ENCODE data around the gene CYBA.

CYBA gene

DNA sequence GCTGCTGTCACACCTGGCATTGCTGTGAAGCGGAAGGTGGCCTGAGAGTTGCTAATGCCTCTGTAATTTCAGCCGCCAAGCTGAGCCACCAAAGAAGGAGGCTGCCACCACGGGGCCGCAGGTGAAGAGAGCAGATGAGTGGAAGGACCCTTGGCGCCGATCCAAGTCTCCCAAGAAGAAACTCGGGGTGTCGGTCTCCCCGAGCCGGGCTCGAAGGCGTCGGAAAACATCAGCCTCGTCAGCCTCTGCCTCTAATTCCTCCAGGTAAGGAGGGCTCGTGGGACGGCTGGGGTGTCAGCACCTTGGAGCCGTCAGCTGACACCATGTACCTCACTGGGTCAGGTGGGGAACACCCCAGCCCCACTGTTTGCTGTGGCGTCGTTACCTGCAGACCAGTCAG lies 28.7 kb downstream of the CYBA start:
- H3K36me3 ChIP-seq (ENCODE audit: insufficient read depth, low read length): peaks cover 56% of the 10 kb centered on the region
- no peaks in the 10 kb centered on the region for H3K4me1 ChIP-seq (ENCODE audit: insufficient read depth, low read length)
- no peak overlapping the region for H3K27ac ChIP-seq (ENCODE audit: low read depth, low read length)

DNA sequence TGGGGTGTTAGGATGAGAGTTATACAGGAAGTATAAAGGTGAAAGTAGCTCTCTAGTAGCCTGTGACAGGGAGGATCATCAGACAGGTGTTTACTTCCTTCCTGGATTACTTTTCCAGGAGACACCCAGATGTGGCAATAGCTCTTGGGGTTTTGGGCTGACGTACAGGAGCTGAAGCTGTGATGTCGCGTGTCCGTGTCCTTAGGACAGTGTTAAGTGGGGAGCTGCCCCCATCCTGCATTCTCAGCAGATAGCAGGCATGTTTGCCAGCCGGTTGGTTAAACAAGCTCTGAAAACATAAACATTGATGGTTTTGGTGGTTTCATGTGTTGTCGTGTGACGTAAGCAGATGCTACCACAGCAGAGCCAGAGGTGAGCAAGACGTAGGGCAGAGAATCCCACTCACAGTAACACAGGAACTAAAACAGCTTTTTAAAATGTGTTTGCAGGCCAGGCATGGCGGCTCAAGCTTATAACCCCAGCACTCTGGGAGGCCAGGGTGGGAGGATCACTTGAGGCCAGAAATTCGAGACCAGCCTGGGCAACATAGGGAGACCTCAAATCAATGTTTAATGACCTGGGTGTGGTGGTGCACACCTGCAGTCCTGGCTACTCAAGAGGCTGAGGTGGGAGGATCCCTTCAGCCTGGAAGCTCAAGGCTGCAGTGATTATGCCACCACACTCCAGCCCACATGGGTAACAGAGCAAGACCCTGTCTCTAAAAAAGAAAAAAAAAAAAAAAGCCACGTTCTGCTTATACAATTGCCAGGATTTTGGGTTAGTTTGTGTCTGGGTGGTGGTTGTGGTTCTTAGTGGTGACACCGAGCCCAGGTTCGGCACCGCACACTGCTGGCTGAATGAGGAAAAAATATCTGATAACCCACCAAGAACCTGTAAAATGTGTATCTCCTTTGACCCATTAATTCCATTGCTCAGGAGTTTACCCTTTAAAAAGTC lies 30.7 kb downstream of the CYBA start:
- no peaks in the 10 kb centered on the region for H3K4me1 ChIP-seq (ENCODE audit: insufficient read depth, low read length)
- no peak overlapping the region for H3K4me3 ChIP-seq (ENCODE audit: low read depth in 1 of 2, low read length in 2 of 2)
- H3K27ac ChIP-seq (ENCODE audit: low read depth, low read length): no peak overlapping the region
- no peak overlapping the region for H3K9ac ChIP-seq (ENCODE audit: low read length)
- peaks cover 47% of the 10 kb centered on the region for H3K36me3 ChIP-seq (ENCODE audit: insufficient read depth, low read length)
- no peaks in the 10 kb centered on the region for H3K9me3 ChIP-seq (ENCODE audit: low read length)
- H3K27me3 ChIP-seq (ENCODE audit: control insufficient read depth in 1 of 2, insufficient read depth in 2 of 2, low read length in 2 of 2): no peaks in the 10 kb centered on the region

More for the DNA sequence above, 28.7 kb downstream of the CYBA start:
- no peak overlapping the region for H3K9ac ChIP-seq (ENCODE audit: low read length)
- H3K27me3 ChIP-seq (ENCODE audit: control insufficient read depth in 1 of 2, insufficient read depth in 2 of 2, low read length in 2 of 2): no peaks in the 10 kb centered on the region
- no peak overlapping the region for H3K4me3 ChIP-seq (ENCODE audit: low read depth in 1 of 2, low read length in 2 of 2)
- H3K9me3 ChIP-seq (ENCODE audit: low read length): no peaks in the 10 kb centered on the region

DNA sequence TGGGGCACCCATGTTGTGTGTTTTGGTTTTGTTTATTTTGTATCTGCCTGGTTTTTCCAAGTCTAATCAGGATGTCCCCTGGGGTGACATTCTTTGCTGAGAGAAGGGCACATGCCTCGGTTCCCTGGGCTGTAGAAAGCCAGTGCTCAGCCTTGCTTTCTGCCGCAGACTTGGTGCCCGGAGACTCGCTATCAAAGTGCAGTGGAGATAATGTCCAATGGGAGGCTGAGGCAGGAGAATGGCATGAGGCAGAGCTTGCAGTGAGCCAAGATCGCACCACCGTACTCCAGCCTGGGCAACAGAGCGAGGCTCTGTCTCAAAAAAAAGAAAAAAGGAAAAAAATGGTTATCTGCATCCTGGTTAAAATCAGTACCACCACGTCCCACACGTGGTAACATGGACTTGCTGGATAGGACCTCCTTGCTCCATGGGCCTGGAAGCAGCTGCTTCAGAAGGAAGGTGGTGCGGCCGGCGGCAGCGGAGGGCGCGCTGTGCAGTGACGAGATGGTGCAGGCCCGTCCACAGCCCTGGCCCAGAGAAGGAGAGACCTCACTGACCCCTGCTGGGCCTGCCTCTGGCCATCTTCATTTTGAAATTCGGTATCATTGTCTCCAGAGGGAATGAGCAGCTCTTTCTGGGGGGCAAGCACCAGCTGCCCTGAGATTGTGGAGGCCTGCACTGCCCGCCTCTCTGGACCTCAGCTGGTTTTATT lies 31.7 kb downstream of the CYBA start:
- Histone ChIP-seq H3K36me3 (ENCODE audit: insufficient read depth, low read length) (peaks cover 42% of the 10 kb centered on the region), H3K9ac (ENCODE audit: low read length) (no peak overlapping the region), H3K27me3 (ENCODE audit: control insufficient read depth in 1 of 2, insufficient read depth in 2 of 2, low read length in 2 of 2) (no peaks in the 10 kb centered on the region), H3K4me3 (ENCODE audit: low read depth in 1 of 2, low read length in 2 of 2) (no peak overlapping the region), H3K9me3 (ENCODE audit: low read length) (no peaks in the 10 kb centered on the region), H3K4me1 (ENCODE audit: insufficient read depth, low read length) (no peaks in the 10 kb centered on the region), H3K27ac (ENCODE audit: low read depth, low read length) (no peak overlapping the region)

DNA sequence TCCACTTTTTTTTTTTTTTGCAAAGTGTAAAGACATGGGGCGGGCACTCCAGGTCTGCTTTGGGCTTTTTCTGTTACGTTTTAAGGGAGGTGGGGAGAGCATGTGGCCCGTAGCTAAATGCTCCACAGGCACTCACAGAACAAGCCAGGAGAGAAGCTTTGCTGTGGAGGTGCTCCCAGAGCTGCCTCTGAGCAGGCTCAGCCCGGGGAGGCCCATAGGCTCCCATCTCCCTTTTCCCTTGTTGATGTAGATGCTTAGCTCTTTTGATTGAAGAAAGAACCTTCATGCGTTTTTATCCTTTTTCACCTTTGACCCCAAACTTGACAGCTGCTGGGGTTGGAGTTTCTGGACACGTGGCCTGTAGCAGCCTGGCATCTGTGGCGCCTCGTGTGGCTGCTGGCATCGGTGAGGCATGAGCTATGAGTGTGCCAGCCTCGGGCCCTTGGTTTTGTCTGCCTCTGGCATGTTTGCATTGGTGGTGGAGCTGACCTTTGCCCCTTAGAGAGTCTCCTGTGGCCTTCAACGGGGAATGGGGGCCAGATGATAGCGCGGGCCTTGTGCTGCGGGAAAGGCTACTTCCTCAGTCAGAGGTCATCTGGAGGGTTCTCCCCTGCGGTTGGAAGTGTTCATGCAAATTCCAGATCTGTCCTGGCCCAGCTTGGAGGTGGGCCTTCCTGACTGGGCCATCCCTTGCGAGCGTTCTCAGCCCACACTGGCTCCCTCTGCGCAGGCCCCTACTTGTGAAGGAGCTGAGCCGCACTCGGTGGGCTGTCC lies 32.5 kb downstream of the CYBA start:
- Histone ChIP-seq H3K36me3 (ENCODE audit: insufficient read depth, low read length) (peaks cover 36% of the 10 kb centered on the region), H3K4me3 (ENCODE audit: low read depth in 1 of 2, low read length in 2 of 2) (no peak overlapping the region), H3K9me3 (ENCODE audit: low read length) (no peaks in the 10 kb centered on the region), H3K9ac (ENCODE audit: low read length) (no peak overlapping the region), H3K27ac (ENCODE audit: low read depth, low read length) (no peak overlapping the region), H3K27me3 (ENCODE audit: control insufficient read depth in 1 of 2, insufficient read depth in 2 of 2, low read length in 2 of 2) (no peaks in the 10 kb centered on the region), H3K4me1 (ENCODE audit: insufficient read depth, low read length) (no peaks in the 10 kb centered on the region)

DNA sequence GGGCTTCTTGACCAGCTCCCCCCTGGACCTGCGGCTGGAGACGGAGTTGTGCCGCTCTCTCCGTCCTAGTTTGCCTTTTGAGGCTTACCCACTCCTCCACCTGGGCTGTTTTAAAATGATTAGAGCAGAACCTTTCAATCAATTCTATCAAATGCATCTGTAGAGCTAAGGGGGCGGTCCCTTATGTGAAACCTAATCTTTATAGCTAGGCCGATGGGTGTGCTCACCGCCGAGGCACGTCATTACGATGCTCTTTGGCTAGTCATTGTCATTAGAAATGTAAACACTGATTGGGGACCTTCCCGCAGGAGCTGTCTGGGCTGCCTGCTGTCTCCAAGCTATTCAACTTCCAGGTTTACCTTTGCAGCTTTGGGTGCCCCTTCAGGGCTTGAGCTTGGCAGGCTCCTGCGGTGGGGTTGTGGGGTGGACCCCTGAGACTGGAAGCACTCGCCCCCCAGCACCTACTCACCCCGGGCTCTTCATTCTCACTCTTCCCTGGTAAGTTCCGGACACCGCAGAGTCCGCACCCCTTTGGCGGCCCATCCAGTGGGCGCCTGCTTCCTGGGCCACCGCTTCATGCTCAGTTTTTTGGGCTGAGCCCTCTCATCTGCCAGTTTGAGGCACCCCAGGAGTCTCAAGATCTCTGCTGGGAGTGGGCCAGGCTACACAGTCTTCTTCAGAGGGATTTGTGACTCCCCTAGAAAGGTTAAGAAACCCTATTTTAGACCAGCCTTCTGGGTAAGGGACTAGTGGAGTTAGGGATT lies 33.4 kb downstream of the CYBA start:
- Histone ChIP-seq H3K4me1 (ENCODE audit: insufficient read depth, low read length) (no peaks in the 10 kb centered on the region), H3K9me3 (ENCODE audit: low read length) (no peaks in the 10 kb centered on the region), H3K9ac (ENCODE audit: low read length) (no peak overlapping the region), H3K36me3 (ENCODE audit: insufficient read depth, low read length) (peaks cover 34% of the 10 kb centered on the region), H3K27me3 (ENCODE audit: control insufficient read depth in 1 of 2, insufficient read depth in 2 of 2, low read length in 2 of 2) (no peaks in the 10 kb centered on the region), H3K27ac (ENCODE audit: low read depth, low read length) (no peak overlapping the region), H3K4me3 (ENCODE audit: low read depth in 1 of 2, low read length in 2 of 2) (no peak overlapping the region)

DNA sequence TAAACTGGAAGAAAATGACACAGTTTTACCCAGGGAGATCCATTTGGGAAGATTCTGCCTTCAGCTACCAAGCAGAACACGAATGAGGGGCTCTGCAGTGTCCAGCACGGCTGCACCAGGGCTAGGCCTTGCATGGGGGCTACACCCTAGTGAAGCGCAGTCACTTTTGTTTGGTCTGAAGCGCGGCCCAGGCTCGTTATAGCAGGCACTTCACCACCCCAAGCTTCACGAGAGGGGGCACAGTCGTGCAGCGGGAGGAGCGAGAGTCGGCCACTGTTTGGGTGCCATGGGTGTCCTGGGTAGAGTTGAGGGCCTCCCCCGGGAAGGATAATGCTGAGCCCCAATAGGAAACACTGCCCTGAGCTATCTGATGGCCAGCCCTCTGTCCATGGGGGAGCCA lies 34.1 kb downstream of the CYBA start:
- H3K27ac ChIP-seq (ENCODE audit: low read depth, low read length): no peak overlapping the region
- H3K4me1 ChIP-seq (ENCODE audit: insufficient read depth, low read length): no peaks in the 10 kb centered on the region
- H3K9me3 ChIP-seq (ENCODE audit: low read length): no peaks in the 10 kb centered on the region
- H3K36me3 ChIP-seq (ENCODE audit: insufficient read depth, low read length): peaks cover 27% of the 10 kb centered on the region
- no peaks in the 10 kb centered on the region for H3K27me3 ChIP-seq (ENCODE audit: control insufficient read depth in 1 of 2, insufficient read depth in 2 of 2, low read length in 2 of 2)
- no peak overlapping the region for H3K4me3 ChIP-seq (ENCODE audit: low read depth in 1 of 2, low read length in 2 of 2)
- no peak overlapping the region for H3K9ac ChIP-seq (ENCODE audit: low read length)

DNA sequence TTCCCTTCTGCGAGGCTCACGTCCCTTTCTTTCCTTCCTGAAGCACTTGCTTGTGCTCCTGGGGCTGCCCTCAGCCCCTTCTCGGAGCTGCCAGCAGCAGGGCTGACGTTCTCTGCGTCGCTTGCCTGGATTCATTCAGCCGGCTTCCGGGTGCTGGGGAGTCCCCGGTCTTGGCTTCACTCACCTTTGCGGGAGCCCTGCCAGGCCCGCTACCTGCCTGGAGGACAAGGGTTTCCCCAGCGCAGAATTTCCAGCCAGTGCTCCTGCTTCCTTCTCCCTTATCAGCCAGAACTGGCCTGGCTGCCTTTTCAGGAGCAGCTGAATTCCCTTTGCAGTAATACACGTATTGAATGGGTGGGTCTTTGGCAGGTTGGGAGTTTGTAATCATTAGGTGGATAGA lies 34.5 kb downstream of the CYBA start:
- Histone ChIP-seq H3K27me3 (ENCODE audit: control insufficient read depth in 1 of 2, insufficient read depth in 2 of 2, low read length in 2 of 2) (no peaks in the 10 kb centered on the region), H3K4me3 (ENCODE audit: low read depth in 1 of 2, low read length in 2 of 2) (no peak overlapping the region), H3K9me3 (ENCODE audit: low read length) (no peaks in the 10 kb centered on the region), H3K36me3 (ENCODE audit: insufficient read depth, low read length) (peaks cover 26% of the 10 kb centered on the region), H3K27ac (ENCODE audit: low read depth, low read length) (no peak overlapping the region), H3K9ac (ENCODE audit: low read length) (no peak overlapping the region), H3K4me1 (ENCODE audit: insufficient read depth, low read length) (no peaks in the 10 kb centered on the region)

DNA sequence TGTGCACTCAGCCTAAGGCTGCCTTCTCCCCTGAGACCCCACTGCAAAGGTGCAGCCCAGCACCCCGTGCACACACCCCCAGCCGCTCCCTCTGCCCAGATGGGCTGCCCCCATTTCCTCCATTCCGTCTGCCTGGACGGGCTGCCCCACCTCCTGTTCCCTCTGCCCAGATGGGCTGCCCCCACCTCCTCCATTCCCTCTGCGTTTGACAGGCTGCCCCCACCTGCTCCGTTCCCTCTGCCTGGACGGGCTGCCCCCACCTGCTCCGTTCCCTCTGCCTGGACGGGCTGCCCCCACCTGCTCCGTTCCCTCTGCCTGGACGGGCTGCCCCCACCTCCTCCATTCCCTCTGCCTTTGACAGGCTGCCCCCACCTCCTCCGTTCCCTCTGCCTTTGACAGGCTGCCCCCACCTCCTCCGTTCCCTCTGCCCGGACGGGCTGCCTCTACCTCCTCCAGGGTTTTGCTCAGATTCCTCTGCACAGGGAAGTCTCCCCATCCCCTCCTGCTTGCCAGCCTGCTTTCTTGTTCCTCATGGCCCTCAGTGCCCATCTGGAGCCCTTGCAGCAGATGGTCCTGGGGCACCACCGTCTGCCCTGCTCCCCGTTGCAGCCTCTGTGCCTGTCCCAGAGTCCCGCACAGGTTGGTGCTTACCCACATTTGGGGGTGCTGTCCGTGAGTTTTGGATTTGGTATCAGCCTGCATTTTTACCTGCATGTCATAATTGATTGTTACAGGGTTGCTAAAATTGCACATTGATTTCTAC lies 35.9 kb downstream of the CYBA start:
- H3K27me3 ChIP-seq (ENCODE audit: control insufficient read depth in 1 of 2, insufficient read depth in 2 of 2, low read length in 2 of 2): no peaks in the 10 kb centered on the region
- H3K9me3 ChIP-seq (ENCODE audit: low read length): no peaks in the 10 kb centered on the region
- no peaks in the 10 kb centered on the region for H3K4me1 ChIP-seq (ENCODE audit: insufficient read depth, low read length)
- H3K27ac ChIP-seq (ENCODE audit: low read depth, low read length): no peak overlapping the region
- H3K9ac ChIP-seq (ENCODE audit: low read length): no peak overlapping the region
- H3K36me3 ChIP-seq (ENCODE audit: insufficient read depth, low read length): peaks cover 38% of the 10 kb centered on the region
- H3K4me3 ChIP-seq (ENCODE audit: low read depth in 1 of 2, low read length in 2 of 2): no peak overlapping the region

DNA sequence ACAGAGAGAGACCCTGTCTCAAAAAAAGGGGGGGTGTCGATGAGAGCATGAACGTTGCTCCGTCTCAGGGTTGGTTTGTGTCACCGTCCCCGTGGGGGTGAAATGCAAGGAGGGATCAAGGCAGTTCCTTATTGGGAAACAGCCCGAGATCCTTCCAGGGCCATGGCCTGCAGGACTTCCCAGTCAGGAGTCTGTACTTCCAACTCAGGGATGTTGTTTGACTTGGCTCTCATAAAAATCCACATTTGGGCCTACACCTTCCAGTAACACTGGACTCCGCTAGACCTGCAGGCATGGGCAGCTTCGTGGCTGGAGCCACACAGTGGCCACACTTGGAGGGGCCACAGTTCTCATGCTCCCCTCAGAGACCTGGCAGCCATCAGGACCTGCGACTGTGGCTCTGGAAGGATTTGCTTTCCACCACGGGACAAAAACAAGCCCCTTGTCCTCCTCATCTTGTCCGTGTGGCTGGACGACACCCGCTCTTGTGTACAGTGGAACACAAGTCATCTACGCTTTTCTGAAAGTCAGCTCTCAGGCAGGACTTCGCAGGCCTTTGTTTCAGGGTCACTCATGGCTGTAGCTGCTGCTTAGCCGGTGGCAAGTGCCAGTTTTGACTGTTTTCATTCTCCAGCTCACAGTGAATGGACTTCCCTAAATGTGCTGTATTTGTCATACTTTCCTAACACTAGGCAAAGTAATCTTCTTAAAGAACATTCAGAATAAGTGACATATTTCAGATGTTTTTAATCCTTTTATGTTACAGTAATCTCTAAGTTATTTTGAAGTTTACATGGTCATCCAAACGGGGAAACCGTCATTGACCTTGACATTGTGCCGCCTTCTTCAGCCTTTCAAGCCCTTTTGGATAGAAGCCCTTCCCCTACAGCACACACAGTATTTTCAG lies 36.7 kb downstream of the CYBA start:
- Histone ChIP-seq H3K9ac (ENCODE audit: low read length) (no peak overlapping the region), H3K27ac (ENCODE audit: low read depth, low read length) (no peak overlapping the region), H3K9me3 (ENCODE audit: low read length) (no peaks in the 10 kb centered on the region), H3K36me3 (ENCODE audit: insufficient read depth, low read length) (peaks cover 35% of the 10 kb centered on the region), H3K4me1 (ENCODE audit: insufficient read depth, low read length) (no peaks in the 10 kb centered on the region), H3K4me3 (ENCODE audit: low read depth in 1 of 2, low read length in 2 of 2) (no peak overlapping the region), H3K27me3 (ENCODE audit: control insufficient read depth in 1 of 2, insufficient read depth in 2 of 2, low read length in 2 of 2) (no peaks in the 10 kb centered on the region)

DNA sequence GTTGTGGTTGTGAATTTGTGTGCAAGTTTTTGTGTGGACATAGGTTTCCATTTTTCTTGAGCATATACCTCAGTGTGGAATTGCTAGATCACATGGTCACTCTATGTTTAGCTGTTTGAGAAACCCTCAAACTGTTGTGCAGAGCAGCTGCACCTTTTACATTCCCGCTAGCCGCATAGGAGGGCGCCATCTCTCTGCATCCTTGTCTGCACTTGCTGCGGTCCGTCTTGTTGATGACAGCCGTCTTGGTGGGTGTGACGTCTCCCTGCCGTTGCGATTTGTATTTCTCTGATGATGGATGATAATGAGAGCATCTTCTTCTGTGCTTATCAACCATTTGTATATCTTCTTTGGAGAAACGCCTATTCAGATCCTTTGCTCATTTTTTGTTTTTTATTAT lies 37.6 kb downstream of the CYBA start:
- H3K9me3 ChIP-seq (ENCODE audit: low read length): no peaks in the 10 kb centered on the region
- no peak overlapping the region for H3K4me3 ChIP-seq (ENCODE audit: low read depth in 1 of 2, low read length in 2 of 2)
- no peaks in the 10 kb centered on the region for H3K27me3 ChIP-seq (ENCODE audit: control insufficient read depth in 1 of 2, insufficient read depth in 2 of 2, low read length in 2 of 2)
- no peak overlapping the region for H3K27ac ChIP-seq (ENCODE audit: low read depth, low read length)
- H3K9ac ChIP-seq (ENCODE audit: low read length): no peak overlapping the region
- H3K4me1 ChIP-seq (ENCODE audit: insufficient read depth, low read length): no peaks in the 10 kb centered on the region
- H3K36me3 ChIP-seq (ENCODE audit: insufficient read depth, low read length): peaks cover 31% of the 10 kb centered on the region
